Fibroblast of mammary gland (primary cell): ENCODE measurements around the gene VSX1.

Source experiments
- DNase-seq: peaks from one replicate; pipeline ENCODE4 v3.0.0-alpha.2; 2010; ENCODE audit warnings: low read depth
- H3K4me3 ChIP-seq: 2 replicates; pipeline ENCODE4 v1.5.1; 2011; ENCODE audit warnings: low read depth, mild to moderate bottlenecking, low read length, moderate library complexity; ENCODE audit not compliant: control insufficient read depth
- CTCF ChIP-seq: conservative IDR thresholded peaks from 2 replicates; pipeline ENCODE4 v1.5.1; 2011; ENCODE audit warnings: low read depth, low read length, inconsistent platforms; ENCODE audit not compliant: control insufficient read depth, insufficient read depth

VSX1 gene

DNA sequence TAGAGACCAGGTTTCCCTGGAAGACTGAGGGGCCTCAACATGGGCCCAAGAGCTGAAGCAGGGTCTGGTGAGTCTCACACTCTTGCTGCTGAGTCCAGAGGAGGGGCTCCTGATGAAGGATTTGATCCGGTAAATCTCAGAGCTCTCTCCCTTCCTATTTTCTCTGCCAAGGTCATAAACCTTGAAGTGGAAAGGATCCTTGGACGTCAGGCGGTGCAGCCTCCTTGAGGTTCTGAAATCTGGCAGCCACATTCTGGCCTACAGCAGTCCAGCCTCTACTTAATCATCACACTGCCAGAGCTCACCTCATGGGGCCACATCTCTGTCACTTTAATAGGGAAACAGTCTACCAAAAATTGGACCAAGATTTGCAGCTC is 48.0 kb downstream of the VSX1 start:
- no peak overlapping the region for H3K4me3 ChIP-seq
- DNase-seq: no peak
- no peak for TF ChIP-seq CTCF

GRCh38 chr20:25033265-25033923 is 48.5 kb downstream of the VSX1 start:
- DNase-seq: no peak
- H3K4me3 ChIP-seq: no peak overlapping the region
- no peak for TF ChIP-seq CTCF

- TF ChIP-seq CTCF: no peak
- no peak overlapping the region for H3K4me3 ChIP-seq
Observed at GRCh38 chr20:25032478-25033264, 49.3 kb downstream of the VSX1 start.

GRCh38 chr20:25032065-25032477 is 49.9 kb downstream of the VSX1 start:
- no peak for TF ChIP-seq CTCF
- no peak overlapping the region for H3K4me3 ChIP-seq
- no peak for DNase-seq

More at GRCh38 chr20:25032478-25033264, 49.3 kb downstream of the VSX1 start:
- no peak for DNase-seq

DNA sequence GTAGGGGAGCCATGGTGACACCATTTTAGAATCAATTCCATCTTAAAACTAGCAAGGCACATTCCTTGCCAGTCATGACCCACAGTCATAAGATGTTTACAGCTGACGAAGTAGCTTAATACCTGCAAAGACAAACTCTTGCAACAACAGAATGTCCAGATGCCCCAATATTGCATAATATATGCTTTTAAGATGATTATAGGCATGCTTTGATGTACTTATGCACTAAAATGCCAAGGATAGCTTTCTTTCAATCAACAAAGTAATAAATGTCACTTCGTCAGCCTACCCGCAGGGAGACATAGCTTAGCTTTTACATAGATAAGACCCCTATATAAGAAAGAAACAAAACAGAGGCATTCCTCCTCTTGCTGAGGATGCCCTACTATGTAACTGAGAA is 50.7 kb downstream of the VSX1 start:
- no peak for DNase-seq
- no peak overlapping the region for H3K4me3 ChIP-seq
- no peak for TF ChIP-seq CTCF

DNA sequence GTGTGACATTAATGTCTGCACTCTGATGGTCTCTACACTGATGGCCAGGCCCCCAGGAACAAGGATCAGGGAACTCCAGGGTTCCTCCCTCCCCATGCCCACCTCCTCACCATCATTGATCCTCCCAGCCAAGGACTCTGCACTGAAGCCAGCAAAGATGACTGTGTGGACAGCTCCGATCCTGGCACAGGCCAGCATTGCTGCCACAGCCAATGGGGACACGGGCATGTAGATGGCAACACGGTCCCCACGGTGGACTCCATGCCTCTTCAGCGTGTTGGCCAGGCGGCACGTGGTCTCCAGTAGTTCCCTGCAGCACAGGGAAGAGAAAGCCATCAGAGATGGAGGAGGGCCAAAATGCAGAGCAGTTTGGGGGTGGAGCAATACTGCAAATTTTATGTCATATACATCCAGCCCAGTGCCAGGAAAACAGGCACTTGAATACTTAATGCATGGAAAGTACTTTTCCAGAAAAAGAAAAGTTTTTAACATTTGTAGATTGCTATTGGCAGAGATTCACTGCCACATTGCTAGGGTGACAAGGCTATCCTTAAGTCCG is 51.2 kb downstream of the VSX1 start:
- TF ChIP-seq CTCF: no peak
- DNase-seq: no peak

More for the DNA sequence above, 51.2 kb downstream of the VSX1 start:
- no peak overlapping the region for H3K4me3 ChIP-seq
